Astrocyte (in vitro differentiated cells and primary cell): Measurements from ENCODE around the gene PUS7L.

Experiments used
- CTCF ChIP-seq: IDR thresholded peaks from 2 replicates; pipeline ENCODE4 v1.5.1; 2011; ENCODE audit warnings: low read depth, mild to moderate bottlenecking, inconsistent platforms, low read length, moderate library complexity; ENCODE audit not compliant: insufficient read depth
- EZH2 ChIP-seq: IDR thresholded peaks from 2 replicates; pipeline ENCODE4 v1.6.1; 2012; ENCODE audit warnings: mild to moderate bottlenecking, low read length, inconsistent platforms; ENCODE audit not compliant: insufficient read depth

- TF ChIP-seq CTCF (no peak), EZH2 (no peak)
Observed at GRCh38 chr12:43754015-43754414, 4.6 kb downstream of the PUS7L start.
